Motor neuron (in vitro differentiated cells): ENCODE data around the gene NUP50. TPM values are rescaled to one million over a fixed set of nuclear protein-coding genes. Genes with fewer than 3 reads are reported as not detected.

ENCODE experiments used
- ATAC-seq, 8 experiments: fragments of 200-7000 bp; cut with Tn5 transposase; replicated peaks in 6 of 8; 2 replicates each; pipeline ENCODE4 v1.8.0; 2021; ENCODE audit warnings: mild to moderate bottlenecking in 8 of 8, moderate library complexity in 8 of 8
- H3K27ac ChIP-seq, 2 donors: fragments of 250-450 bp; sonication (Bioruptor Pico); 2 replicates each; pipeline ENCODE4 v1.9.0; 2021; ENCODE audit warnings: antibody characterized with exemption in 2 of 2, mild to moderate bottlenecking in 2 of 2, moderate library complexity in 1 of 2
- H3K4me1 ChIP-seq, 2 donors: fragments of 250-450 bp; sonication (Bioruptor Pico); replicated peaks in 1 of 2; 2 replicates each; pipeline ENCODE4 v1.6.1; 2021; ENCODE audit warnings: antibody characterized with exemption in 2 of 2, mild to moderate bottlenecking in 2 of 2, moderate library complexity in 1 of 2
- H3K4me3 ChIP-seq, 5 donors: fragments of 250-450 bp; sonication (Bioruptor Pico); 2 replicates each; pipeline ENCODE4 v1.9.0; 2021; ENCODE audit warnings: antibody characterized with exemption in 5 of 5, mild to moderate bottlenecking in 5 of 5, moderate library complexity in 4 of 5
- WGBS, 10 experiments: fragments of 450-650 bp; shearing (Covaris generic); methylation state at CpG; one replicate each; pipeline ENCODE4 v1.0.0; 2022; 5-methylcytosine and 5-hydroxymethylcytosine counted together
- in situ Hi-C, 9 experiments: fragments of 400-800 bp; cut with MboI; loops; one replicate each; pipeline ENCODE4 v1.15.0; 2021; ENCODE audit warnings: low sequenced_read_pairs in 9 of 9, low pct_unique_long_range_greater_than_20kb in 2 of 9; ENCODE audit not compliant: unreplicated experiment in 9 of 9
- total RNA-seq, 8 experiments: library from RNA; unstranded; fragments of 300-600 nt; gene quantifications; 2 replicates each; pipeline versions ENCODE4 v1.2.3 to v1.2.4, GENCODE V29; 2022

Gene NUP50
- total RNA-seq, 8 experiments from 2014 or later: 19.5 to 55.9 (median 29.1) TPM

DNA sequence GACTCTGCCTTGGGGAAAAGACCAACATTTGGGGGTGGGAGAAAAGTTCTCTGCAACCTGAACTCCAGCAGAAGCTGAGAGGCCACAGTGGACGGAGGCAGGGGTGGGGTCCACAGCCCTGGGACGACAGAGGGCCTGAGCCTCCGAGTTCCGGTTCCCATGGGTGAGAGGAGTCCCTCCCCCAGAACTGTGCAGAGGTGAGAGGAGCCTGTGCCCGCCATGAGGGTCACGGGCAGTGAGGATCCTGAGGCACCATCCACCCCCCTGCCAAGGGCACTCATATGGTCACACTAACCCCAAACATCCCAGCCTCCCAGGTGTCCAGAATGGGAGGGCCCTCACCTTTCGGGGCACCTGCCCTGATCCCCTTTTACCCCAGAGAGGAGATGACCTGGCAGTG lies 46.4 kb downstream of the NUP50 start:
- no peak overlapping the region for H3K4me3 ChIP-seq
- no peak overlapping the region for H3K27ac ChIP-seq
- ATAC-seq: no peak
- 60 to 100% (median 83%) methylated on average over 1 to 4 of the region's 7 CpGs; no CpG with 5 or more reads in 5 of the 10 experiments for WGBS, 10 experiments
- in situ Hi-C loops: no loop called here
- H3K4me1 ChIP-seq: peaks cover 24 to 32% of the 10 kb centered on the region in 2 donors

DNA sequence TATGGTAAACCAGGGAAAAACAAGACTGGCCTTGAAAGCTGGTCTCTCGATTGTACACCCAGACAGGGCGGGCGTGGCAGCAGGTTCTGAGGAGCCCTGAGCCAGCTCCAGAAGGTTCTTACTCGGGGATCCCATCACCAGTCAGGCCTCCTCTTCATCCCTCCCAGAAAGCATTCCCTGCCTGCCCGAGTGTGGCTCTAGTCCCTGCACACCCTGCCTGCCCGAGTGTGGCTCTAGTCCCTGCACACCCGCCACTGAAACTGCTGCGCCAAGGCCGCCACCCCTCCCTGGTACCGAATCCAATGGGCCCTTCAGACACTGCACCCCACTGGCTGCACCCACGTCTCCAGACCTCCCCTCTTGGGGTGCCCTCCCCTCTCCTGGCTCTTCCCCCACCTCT lies 46.9 kb downstream of the NUP50 start:
- in situ Hi-C loops: no loop called here
- H3K27ac ChIP-seq: no peak overlapping the region

GRCh38 chr22:45210991-45211390 lies 47.3 kb downstream of the NUP50 start:
- Histone ChIP-seq H3K4me3 (no peak overlapping the region), H3K4me1 (peaks cover 24 to 32% of the 10 kb centered on the region in 2 donors), H3K27ac (no peak overlapping the region)
- 20 to 100% (median 90%) methylated on average over 1 to 4 of the region's 8 CpGs; no CpG with 5 or more reads in 1 of the 10 experiments for WGBS, 10 experiments
- in situ Hi-C loops: no loop called here
- ATAC-seq: no peak

More for the DNA sequence above, 46.9 kb downstream of the NUP50 start:
- peaks cover 24 to 32% of the 10 kb centered on the region in 2 donors for H3K4me1 ChIP-seq
- H3K4me3 ChIP-seq: no peak overlapping the region
- no peak for ATAC-seq
- WGBS, 10 experiments: 0 to 100% (median 85%) methylated on average over 1 to 2 of the region's 11 CpGs; no CpG with 5 or more reads in 6 of the 10 experiments

DNA sequence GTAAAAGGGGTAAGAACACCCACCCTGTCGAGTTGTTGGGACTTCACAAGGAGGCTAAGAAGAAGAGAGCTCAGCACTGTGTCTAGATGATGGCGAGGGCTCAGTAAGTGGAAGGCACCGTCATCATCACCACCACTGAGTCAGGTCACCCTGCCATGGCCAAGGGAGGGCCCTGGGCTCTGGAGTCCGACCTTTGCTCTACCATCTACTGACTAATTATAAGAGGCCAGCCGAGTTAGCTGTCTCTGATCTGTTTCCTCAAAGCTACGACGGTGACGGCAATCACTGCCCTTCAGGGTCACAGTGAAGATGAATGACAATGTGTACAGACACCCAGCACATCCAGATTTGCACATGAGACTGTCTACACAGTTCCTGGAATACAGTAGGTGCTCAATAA lies 47.7 kb downstream of the NUP50 start:
- WGBS, 10 experiments: 39 to 100% (median 90%) methylated on average over 1 to 5 of the region's 8 CpGs; no CpG with 5 or more reads in 4 of the 10 experiments
- H3K4me3 ChIP-seq: no peak overlapping the region
- ATAC-seq: no peak
- no peak overlapping the region for H3K27ac ChIP-seq
- H3K4me1 ChIP-seq: peaks cover 24 to 32% of the 10 kb centered on the region in 2 donors
- in situ Hi-C loops: no loop called here

DNA sequence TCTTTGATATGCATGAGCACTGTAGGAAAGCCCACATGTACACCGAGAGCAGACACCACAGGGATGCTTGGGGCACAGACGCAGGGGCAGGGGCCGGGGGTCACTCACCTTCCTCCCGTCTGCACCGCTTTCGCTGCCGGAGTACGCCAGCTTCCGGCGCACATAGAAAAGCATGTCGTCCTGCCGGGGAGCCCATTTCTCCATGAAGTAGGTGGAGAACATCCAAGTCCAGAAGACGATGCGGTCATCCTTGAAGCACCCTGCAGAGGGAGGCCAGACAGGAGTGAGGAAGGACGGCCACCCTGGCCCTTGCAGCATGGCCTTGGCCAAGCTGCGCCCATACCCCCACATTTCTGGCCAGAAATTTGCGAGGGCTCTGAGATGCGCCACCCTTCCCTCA lies 48.1 kb downstream of the NUP50 start:
- peak overlapping the region in 1 of 2 donors; percentile 57 for H3K27ac ChIP-seq
- peak in 3 of 8 experiments; percentile 16 to 35 (median 26) for ATAC-seq
- peak overlapping the region in 2 of 5 donors; percentile 2 to 5 for H3K4me3 ChIP-seq
- 39 to 98% methylated on average over 7 of the region's 18 CpGs; no CpG with 5 or more reads in 8 of the 10 experiments for WGBS, 10 experiments
- in situ Hi-C loops: no loop called here
- H3K4me1 ChIP-seq: peaks cover 24 to 32% of the 10 kb centered on the region in 2 donors

GRCh38 chr22:45212306-45212709 lies 48.6 kb downstream of the NUP50 start:
- WGBS, 10 experiments: 20% methylated on average over 3 of the region's 14 CpGs; no CpG with 5 or more reads in 9 of the 10 experiments
- peak overlapping the region in 2 of 5 donors; percentile 2 to 5 for H3K4me3 ChIP-seq
- peak overlapping the region in 1 of 2 donors; percentile 57 for H3K27ac ChIP-seq
- ATAC-seq: peak; percentile 69 to 87 (median 82)
- in situ Hi-C loops: no loop called here
- H3K4me1 ChIP-seq: peaks cover 24 to 32% of the 10 kb centered on the region in 2 donors

- no peak overlapping the region for H3K4me3 ChIP-seq
- WGBS, 10 experiments: 0 to 100% (median 69%) methylated on average over 1 to 19 of the region's 22 CpGs; no CpG with 5 or more reads in 1 of the 10 experiments
- no peak overlapping the region for H3K27ac ChIP-seq
- in situ Hi-C loops: no loop called here
- H3K4me1 ChIP-seq: peaks cover 24 to 32% of the 10 kb centered on the region in 2 donors
- peak in 4 of 8 experiments; percentile 0 to 44 (median 24) for ATAC-seq
Observed at GRCh38 chr22:45212992-45213751, 49.4 kb downstream of the NUP50 start.

DNA sequence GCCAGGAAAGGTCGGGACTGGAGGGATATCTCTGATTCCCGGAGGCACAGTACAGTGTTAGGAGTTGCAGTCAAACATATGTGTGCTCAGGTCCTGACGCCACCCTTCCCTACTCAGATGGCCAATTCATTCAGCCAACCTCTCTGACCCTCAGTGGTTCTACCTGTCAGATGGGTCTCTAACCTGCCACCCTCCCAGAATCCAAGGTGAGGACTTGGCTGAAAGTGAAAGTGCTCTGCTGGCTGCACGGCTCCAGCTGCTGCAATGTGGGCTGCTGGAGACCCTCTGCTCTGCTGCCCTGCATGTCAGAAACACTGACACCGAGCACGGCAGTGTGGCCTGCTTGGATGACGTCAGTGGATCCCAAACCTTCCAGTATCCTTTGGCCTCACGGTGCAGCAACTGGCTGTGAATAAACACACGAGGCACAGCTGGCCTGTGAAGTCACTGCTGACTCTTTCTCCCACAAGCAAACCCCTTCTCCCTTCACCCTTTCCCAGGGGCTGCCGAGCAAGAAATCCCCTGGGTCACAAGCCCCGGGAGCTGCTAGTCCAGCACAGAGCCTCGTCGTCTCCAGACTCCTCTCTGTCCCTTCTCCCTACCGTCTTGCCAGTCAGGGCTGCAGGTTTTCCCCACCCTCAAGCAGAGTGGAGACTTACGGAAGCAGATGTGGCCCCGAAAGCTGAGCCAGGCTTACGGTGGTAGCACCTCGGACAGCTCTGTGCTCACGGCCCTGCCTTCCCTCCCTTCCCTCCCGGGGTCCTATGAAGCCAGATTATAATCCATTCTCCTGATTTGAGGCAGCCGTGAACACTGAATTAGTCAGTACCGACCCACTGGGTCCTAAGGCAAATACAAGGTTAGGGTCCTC lies 52.6 kb downstream of the NUP50 start:
- ATAC-seq: peak in 4 of 8 experiments; percentile 5 to 44 (median 24)
- WGBS, 10 experiments: 34 to 62% (median 51%) methylated on average over 2 to 11 of the region's 22 CpGs; no CpG with 5 or more reads in 4 of the 10 experiments
- peak overlapping the region in 1 of 2 donors; percentile 18 for H3K27ac ChIP-seq
- in situ Hi-C loops: no loop called here
- no peak overlapping the region for H3K4me3 ChIP-seq
- H3K4me1 ChIP-seq: peaks cover 12 to 17% of the 10 kb centered on the region in 2 donors

- H3K4me1 ChIP-seq: peaks cover 8 to 11% of the 10 kb centered on the region in 2 donors
- WGBS, 10 experiments: 82 to 100% (median 90%) methylated on average over 1 to 5 of the region's 6 CpGs; no CpG with 5 or more reads in 3 of the 10 experiments
- no peak overlapping the region for H3K27ac ChIP-seq
- ATAC-seq: no peak
- no peak overlapping the region for H3K4me3 ChIP-seq
- in situ Hi-C loops: no loop called here
Observed at GRCh38 chr22:45217345-45217744, 53.6 kb downstream of the NUP50 start.

DNA sequence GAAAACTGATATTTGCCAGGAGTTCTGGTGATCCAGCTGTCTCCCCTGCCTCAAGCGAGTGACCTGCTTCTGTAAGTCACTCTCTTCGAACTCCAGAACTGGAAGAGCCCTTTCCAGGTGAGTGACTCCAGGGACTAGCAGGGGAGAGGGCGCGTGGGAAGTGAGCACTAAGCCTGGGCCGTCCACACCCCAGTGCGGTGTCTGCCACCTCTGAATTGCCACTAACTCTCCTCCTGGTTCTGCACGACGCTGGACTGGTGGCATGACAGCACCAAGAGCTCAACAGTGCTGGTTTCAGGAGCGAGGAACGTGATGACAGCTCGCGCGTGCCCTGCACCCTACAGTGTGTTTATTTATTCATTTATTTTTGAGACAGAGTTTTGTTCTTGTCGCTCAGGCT lies 54.1 kb downstream of the NUP50 start:
- H3K4me3 ChIP-seq: no peak overlapping the region
- peaks cover 4 to 6% of the 10 kb centered on the region in 2 donors for H3K4me1 ChIP-seq
- no peak overlapping the region for H3K27ac ChIP-seq
- in situ Hi-C loops: no loop called here
- WGBS, 10 experiments: 91 to 100% (median 100%) methylated on average over 1 to 10 of the region's 14 CpGs; no CpG with 5 or more reads in 1 of the 10 experiments
- ATAC-seq: no peak

GRCh38 chr22:45218976-45219375 lies 55.3 kb downstream of the NUP50 start:
- no peak overlapping the region for H3K27ac ChIP-seq

DNA sequence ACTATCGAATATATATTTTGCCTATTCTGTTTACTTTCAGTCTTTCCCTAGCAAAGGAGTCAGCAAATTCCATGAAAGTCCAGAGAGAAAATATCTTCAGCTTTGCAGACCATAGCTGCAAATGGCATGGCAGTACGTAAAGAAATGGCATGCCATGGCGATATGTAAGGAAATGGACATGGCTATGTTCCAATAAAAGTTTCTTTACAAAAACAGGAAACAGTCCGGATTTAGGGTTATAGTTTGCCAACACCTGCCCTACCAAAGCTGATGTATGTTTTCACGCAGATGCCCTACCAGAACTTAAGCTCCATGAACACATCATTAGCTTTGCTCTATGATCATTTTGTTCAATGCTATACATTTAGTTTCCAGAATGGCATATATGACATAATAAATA lies 57.5 kb downstream of the NUP50 start:
- in situ Hi-C loops: no loop called here
- Histone ChIP-seq H3K27ac (no peak overlapping the region), H3K4me1 (peaks cover 16 to 22% of the 10 kb centered on the region in 2 donors), H3K4me3 (no peak overlapping the region)
- ATAC-seq: no peak
- WGBS, 10 experiments: 86 to 100% (median 97%) methylated on average over 1 to 5 of the region's 5 CpGs

More at GRCh38 chr22:45218976-45219375, 55.3 kb downstream of the NUP50 start:
- in situ Hi-C loops: no loop called here
- WGBS, 10 experiments: 0 to 100% (median 73%) methylated on average over 1 to 9 of the region's 9 CpGs; no CpG with 5 or more reads in 2 of the 10 experiments
- Histone ChIP-seq H3K4me3 (no peak overlapping the region), H3K4me1 (no peaks in the 10 kb centered on the region)
- ATAC-seq: peak in 3 of 8 experiments; percentile 18 to 33 (median 32)
